GM19351 (cell line): ENCODE measurements around the gene CHIC2.

ENCODE experiments used
- ATAC-seq: cut with Tn5 transposase; IDR thresholded peaks from one replicate; pipeline ENCODE4 v1.9.1; 2021; ENCODE audit warnings: mild to moderate bottlenecking, moderate library complexity; ENCODE audit not compliant: unreplicated experiment

CHIC2 gene

DNA sequence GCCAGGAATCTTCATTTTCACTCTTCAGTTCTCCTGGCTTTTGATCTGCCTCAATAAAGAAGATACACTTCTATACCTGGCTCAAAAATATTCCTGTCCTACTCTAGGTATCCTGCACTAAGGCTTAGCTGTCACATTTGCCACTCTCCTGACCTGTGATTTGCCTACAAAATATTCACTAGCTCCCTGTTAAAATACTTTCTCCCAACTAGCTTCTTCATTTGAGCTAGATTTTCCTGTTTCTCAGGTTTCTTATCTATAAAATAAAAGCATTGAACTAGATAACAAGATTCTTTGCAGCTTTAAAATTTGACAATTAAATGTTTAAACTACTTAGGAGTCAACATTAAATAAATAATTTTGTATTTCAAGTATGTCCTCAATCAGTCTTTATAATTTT, 53.2 kb downstream of the CHIC2 start:
- ATAC-seq = no peak

DNA sequence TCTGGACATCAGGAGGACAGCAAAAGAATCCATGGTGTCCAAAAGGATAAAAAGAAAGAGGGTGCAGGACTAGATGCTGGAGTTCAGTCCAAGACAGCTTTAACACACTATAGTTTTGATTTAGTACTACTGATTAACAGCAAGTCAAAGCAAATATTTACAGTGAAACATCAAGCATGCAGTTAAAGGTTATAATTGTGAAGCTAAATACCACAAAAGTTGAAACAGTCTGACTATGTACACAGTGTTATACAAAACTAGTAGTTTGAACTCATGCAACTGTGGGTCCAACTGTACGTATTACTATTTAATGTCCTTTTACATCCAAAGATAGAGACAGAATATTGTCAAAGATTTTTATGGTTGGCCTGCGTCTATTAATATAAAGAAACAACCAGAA, 57.6 kb downstream of the CHIC2 start:
- no peak for ATAC-seq

DNA sequence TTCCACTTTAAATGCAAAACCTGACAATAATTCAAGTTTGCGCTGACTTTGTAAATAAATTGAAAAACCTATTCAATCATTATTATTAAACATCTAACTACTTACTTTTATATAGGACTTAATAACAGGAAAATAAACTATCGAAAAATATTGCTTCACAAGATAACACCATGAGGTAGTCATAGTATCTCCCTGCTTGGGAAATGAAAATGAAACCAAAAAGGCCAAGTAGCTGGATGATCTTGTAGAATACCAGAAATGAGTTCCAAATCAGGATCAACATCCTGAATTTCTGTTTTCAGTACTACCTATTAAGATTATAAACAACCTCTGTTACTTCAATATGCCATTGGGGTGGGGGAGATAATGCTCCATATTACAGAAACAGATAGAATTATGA, 58.9 kb downstream of the CHIC2 start:
- ATAC-seq = no peak

DNA sequence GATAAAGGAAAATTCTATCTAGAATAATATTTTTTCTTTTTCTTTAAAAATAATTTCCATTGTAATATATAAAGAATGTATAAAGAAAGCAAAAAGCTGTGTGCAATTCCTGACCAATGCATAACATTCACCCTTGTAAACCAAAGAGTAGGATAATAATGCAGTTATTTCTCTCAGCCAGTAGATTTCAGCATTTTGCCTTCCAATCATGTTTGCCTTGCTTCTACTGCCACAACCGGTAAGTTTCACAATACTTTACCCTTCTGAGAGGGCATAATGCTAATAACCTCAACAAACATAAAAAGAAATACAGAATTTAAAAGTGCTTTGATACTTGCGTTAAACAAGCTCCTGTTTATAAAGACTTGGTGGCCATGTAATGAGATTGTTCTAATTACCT, 59.9 kb downstream of the CHIC2 start:
- no peak for ATAC-seq

DNA sequence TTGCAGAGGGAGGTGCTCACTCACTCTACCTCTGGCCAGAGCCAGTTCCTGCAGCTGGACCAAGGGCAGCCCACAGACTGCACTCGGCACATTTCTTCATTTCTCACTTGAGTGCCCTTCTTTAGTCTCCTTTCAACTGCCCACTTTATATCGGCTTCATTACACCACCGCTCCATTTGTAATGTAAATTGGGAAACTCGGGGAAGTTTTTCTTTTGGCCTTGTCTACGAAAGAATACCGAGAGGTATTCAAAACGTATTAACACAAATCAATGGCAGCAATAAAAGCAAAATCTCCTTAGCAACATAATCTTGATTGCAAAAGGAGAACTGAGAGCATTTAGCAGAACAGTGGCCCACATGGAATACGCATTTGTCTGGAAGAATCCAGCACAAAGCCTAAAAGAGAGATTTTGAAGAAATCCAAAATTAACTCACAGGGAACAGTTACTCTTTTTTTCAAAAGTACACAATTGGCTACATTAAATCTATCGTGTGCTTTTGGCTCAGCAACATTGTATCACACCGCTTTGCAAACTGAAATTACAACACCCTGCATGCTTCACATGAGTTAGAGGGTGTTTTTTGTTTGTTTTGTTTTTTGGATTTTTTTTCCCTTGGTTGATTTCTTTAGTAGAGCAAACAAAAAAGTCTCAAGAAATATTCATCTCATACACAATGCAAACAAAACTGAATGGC, 62.6 kb downstream of the CHIC2 start:
- ATAC-seq = no peak

DNA sequence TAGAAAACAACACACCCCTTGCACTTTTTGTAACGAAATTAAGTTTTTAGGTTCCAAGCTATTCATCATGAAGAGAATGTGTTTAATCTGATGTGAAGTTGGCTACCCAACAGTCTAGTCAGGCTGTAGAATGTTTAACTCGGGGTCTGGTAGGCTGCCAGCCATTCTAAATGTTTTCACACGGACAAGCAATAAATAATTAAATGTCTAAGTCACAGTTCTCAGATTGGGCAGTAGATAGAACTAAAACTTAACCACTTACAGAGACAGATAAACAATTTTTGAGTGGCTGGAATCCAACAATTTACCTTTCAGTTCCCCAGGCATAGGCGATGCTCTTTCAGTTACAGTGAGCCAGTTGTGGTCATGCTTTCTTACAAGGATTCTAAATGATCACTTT, 66.5 kb downstream of the CHIC2 start:
- ATAC-seq = no peak

DNA sequence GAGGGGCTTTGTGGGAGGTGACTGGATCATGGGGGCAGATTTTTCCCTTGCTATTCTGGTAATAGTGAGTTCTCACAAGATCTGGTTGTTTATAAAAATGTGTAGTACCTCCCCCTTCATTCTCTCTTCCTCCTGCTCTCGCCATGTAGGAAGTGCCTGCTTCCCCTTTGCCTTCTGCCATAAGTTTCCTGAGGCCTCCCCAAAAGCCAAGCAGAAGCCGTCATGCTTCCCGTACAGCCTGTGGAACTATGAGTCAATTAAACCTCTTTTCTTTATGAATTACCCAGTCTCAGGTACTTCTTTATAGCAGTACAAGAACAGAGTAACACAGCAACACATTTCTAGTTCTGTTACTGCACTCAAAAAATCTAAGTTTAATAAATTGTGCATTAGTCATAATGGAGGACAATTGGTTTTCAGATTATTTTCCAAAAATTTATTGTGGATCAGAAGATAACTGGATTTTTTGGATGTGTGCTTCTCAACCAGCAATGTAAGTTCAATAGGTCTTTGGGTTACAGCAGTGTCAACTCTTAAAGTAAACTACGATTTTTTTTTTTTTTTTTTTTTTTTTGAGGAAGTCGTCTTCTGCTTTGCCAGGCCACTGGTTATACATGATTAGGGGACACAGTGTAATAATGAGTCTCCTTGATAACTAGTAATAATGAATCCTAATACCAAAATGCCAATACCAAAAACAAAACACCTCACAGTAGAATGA, 69.9 kb downstream of the CHIC2 start:
- no peak for ATAC-seq

DNA sequence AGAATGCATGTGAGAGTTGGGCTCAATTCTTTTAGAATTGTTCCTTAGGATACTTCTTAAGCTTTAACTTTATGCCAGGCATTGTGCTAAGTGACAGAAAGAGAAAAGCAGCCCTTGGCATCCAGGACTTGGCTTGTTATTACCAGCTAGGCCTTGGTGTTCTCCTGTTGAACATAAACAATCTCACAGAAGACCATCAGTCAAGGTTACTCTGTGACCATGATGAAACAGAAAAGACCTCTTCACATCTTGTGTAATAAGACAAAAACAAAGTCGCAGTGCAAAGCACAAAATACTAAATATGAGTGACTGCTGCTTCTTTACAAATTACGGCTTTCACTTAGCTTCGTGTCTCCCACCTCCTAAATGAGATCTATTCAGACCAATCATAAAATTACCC, 71.6 kb downstream of the CHIC2 start:
- ATAC-seq = no peak

DNA sequence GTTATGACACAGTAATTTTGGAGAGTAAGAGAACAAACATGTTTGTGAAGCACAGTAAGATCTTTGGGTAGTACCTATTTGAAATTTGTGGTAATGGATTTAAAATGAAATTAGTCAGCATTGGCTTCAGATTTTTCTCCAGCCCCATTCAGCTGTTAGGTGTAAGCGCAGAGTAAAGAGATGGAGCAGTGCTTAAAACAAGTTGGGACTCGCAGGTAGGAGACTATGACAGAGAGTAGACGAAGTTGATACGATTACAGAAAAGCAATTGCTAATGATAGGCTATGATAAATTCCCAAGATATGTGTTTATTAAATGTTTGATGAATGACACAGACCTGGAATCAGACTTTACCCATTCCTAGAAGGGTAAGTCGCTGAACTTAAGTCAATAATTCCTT, 72.6 kb downstream of the CHIC2 start:
- no peak for ATAC-seq

DNA sequence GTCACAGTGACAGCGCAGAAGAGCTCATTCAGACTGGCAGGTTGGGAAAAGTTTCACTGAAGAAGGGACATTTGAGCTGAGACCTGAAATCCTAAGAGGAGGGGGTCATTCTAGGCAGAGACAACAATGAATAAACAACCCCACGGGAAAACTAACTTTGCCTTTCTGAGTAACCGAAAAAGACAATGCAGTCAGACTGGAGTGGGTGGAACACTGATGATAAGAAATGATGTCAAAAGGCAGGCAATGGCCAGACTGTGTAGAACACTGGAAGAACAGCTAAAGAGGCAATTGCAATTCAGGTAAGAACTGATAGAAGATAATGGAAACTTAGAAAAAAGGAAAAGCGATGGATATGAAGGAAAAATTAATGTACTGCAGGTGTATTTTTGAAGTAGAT, 73.8 kb downstream of the CHIC2 start:
- no peak for ATAC-seq

DNA sequence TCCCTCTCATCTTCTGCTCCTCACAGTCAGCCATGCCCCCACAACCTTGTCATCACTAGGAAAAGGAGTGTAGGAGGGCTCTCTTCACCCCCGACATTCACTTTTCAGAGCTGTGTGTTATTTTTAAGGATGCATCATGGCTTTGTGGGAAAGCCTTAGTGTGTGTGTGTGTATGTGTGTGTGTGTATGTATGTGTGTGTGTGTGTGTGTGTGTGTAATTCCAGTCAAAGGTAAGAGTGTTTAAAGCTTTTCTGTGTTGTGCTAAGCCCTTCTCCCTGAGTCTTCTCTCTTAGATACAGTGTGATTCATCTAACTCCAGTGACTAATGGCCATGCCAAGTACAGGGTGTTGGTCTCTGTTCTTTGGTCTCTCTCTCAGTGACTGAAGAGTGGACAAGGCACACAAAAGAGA, 76.6 kb downstream of the CHIC2 start:
- ATAC-seq = no peak

DNA sequence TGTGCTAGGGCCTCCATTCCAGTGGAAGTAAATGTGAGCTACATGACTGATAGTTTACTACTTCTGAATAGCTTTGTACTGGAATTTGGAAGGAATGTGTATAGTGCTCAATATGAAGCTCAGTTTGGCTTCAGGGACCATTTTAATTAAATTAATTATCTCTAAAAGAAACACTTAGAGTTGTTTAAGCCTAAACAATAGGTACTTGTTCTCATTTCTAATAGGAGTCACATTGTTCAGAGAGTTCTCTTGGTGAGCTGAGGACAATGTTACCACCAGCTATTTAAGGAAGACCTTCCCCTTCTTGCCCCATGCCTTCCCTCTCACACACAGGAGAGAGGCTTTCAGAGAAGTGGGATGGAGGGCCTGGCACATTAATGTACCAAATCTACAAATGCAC, 78.3 kb downstream of the CHIC2 start:
- ATAC-seq = no peak

DNA sequence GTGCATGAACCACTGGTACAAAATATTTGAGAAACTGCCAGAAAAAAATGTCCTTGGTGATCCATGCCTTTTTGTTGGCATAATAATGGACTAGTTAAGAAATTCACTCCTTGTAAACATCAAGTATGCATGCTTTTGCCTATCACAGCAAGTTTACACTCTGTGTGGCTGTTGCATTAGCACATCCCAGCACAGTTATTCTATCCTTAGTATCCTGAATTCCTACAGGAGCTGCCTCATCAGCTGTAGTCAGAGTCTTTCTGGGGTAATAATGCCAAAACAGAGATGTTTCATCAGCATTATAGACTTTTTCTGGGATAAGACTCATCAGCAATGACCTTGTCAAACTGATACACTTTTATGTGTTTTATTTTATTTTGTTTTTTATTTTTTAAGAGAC, 82.8 kb downstream of the CHIC2 start:
- no peak for ATAC-seq

DNA sequence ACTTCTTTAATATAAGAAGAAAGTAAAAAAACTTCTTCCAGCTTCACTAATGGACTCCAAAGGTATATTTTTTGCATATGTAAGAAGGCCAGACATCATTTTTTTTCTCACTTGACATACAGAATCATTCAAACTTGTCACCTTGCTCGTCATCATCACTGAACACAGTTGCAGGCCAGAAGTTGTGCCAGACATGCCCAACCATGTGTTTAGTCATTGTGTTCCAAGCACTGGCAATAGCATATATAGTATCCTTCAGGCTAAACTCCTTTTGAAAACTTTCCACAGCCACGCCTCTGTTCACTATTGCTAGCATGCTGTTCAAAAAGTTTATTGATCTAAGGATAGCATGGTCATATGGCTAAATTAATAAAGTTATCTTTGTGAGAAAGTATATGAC, 83.3 kb downstream of the CHIC2 start:
- ATAC-seq = no peak

DNA sequence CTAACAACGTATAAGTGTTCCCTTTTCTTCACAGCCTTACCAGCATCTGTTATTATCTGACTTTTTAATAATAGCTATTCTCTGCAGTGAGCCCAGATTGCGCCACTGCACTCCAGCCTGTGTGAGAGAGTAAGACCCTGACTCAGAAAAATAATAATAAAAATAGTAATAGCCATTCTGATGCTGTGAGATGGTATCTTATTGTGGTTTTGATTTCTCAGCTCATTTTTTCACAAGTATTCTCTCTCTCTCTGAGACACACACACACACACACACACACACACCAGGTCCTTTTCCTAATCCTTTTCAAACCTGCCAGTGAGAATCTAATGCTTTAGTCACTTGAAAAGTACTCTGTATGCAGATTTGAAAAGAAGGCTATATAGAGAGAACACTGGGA, 89.8 kb downstream of the CHIC2 start:
- no peak for ATAC-seq

DNA sequence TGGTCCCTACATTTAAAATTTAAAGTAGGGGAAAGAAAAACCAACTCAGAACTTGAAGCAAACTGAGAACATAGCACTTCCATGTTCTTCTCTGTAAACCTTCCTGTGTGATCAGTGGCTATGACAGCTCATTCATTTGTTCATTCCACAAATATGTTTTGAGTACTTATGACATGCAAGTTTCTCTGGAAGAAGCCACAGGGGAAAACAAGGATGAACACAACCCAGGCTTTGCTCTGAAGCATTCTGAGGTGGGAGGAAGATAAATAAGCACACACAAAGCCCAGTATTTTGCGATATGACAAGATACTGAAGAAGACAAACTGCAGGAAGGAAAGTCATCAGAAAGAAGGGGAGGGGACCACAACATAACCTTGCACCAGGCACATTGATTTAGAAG, 96.4 kb downstream of the CHIC2 start:
- no peak for ATAC-seq

DNA sequence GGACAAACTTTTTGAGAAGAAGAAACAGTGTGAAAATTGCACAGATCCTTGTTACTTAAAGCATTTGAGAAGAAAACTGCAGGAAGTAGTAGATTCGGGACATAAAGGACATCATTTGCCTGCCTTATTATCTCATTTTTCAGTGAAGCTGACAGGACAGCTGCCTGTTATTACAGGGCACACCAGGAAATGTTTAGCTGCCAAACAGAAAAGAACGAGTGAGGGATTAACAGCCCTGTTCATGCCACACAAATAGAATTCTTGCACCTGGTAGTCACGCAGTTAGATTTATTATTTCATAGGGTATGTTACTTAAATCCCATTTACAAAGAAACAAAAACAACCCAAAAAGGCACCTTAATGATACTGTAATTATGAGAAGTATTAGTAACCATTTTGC, 100.6 kb downstream of the CHIC2 start:
- no peak for ATAC-seq

DNA sequence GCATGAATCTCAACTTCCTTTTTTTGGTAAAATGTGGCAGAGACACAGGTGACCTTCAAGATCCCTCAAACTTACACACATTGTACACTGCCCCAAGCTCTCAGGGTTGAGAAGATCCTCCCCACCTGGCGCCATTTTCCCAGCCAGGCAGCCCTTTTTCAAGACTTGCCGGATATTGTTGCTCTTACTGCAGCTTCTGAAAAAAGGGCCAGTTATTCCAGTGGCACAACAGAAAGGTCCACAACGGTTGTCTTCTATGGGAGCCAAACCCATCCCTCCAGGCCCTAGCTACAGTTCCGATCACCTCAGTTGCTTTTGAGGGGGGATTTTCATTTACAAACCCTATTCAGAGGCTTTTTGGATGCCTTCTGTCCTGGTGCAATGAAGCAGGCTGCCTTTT, 101.1 kb downstream of the CHIC2 start:
- ATAC-seq = no peak

DNA sequence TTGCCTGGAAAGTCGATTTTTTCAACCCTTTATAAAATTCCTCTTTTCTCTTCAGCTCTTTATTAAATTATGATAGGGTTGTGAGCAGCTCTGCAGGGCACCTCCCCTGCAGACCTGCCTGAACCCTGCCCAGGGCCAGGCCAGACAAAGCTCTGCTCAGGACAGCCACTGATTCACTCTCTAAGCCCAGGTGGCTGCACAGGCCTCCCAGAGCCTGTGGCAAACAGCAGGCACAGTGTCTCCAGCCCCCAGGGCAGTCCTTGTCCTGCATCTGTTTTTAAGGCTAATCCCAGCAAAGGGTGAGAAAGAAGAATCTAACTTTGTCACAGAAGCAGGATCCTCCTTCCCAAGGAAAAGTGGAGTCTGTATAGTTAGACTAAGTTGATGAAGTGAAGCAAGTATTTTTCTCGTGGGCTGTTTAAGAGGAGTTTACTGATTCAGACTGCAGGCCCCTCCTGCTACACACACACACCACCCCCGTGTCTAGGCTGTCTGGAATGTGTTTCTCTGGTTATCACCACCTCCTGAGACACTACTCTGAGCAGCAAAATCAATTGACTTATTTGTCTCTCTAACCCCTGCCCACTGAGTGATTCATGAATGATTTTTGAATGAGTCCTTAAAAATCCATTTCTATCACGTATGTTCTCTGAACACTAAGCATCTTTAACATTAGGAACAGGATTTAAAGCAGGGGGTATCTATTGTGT, 101.7 kb downstream of the CHIC2 start:
- no peak for ATAC-seq

DNA sequence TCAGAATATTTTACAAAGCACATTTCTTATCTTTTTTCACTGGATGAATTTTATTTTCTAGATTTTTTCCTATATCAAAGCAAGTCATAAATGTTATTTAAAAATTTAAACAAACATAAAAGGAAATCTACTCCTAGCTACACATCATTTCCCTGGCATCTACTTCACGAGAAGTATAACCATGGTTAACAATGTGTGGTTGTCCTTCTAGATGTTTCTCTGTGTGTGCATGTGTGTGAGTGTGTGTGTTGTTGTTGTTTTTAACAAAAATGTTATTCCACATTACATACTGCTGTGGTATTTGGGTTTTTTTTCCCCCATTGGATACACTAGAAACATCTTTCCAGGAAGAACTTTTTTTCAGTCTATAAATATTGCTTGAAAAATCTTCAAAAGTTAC, 103.1 kb downstream of the CHIC2 start:
- ATAC-seq = no peak

DNA sequence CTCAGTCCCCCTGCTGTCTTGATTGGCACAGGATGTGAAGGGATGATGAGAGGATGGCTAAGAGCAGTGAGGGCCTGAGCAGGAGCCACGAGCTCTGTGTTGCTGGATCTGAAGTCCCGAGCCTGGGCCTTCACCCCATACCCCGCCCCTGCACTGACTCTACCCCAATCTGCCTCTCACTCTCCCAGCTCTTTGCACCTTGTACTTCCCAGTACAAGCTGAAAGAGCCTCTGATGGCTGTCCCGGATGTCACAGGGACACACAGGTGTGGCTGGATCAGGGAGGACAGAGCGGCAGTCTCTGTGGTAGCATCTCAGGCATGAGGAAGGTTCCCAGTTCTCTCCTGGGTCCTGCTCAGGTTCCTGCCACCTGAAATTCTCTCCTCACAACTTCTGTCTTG, 103.6 kb downstream of the CHIC2 start:
- no peak for ATAC-seq
